GM18873 (cell line): ENCODE results near the gene ZNF628.
"Not testable (repeated sequence)": the region's sequence is repeated elsewhere in the genome, so short reads cannot be mapped to it uniquely, and the experiment has no call there.

Experiments
- ATAC-seq: cut with Tn5 transposase; IDR thresholded peaks from one replicate; pipeline ENCODE4 v1.9.1; 2021; ENCODE audit warnings: mild to moderate bottlenecking, moderate library complexity, moderate number of reproducible peaks; ENCODE audit not compliant: unreplicated experiment, low FRiP score

The ZNF628 gene

GRCh38 chr19:55494172-55494761, 17.9 kb downstream of the ZNF628 start:
- ATAC-seq = no peak

- no peak for ATAC-seq
Measured at GRCh38 chr19:55495646-55496349, 19.4 kb downstream of the ZNF628 start.

- not testable (repeated sequence) for ATAC-seq
Measured at GRCh38 chr19:55496820-55497219, 20.4 kb downstream of the ZNF628 start.

DNA sequence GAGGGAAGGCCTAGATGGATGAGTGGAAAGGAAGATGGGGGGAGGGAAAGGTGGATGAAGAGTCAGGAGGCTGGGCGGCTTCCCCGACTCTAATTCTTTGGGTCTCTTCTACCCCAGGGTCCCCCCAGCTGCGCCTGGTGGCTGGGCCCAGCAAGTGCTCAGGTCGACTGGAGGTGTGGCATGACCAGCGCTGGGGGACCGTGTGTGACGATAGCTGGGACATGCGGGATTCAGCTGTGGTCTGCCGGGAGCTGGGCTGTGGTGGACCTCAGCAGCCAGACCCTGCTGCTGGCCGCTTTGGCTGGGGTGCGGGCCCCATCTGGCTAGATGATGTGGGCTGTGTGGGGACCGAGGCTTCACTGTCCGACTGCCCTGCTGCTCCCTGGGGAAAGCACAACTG, 21.3 kb downstream of the ZNF628 start:
- ATAC-seq = no peak

GRCh38 chr19:55498246-55498840, 21.9 kb downstream of the ZNF628 start:
- ATAC-seq = no peak

- ATAC-seq = no peak
Measured at GRCh38 chr19:55500368-55500952, 24.0 kb downstream of the ZNF628 start.

- ATAC-seq = no peak
Measured at GRCh38 chr19:55502197-55502952, 26.0 kb downstream of the ZNF628 start.

- no peak for ATAC-seq
Measured at GRCh38 chr19:55503157-55503501, 26.7 kb downstream of the ZNF628 start.

GRCh38 chr19:55503502-55504251, 27.3 kb downstream of the ZNF628 start:
- ATAC-seq = peak; percentile 73

- no peak for ATAC-seq
Measured at GRCh38 chr19:55504252-55504603, 27.8 kb downstream of the ZNF628 start.

- ATAC-seq = no peak
Measured at GRCh38 chr19:55504981-55505380, 28.6 kb downstream of the ZNF628 start.

DNA sequence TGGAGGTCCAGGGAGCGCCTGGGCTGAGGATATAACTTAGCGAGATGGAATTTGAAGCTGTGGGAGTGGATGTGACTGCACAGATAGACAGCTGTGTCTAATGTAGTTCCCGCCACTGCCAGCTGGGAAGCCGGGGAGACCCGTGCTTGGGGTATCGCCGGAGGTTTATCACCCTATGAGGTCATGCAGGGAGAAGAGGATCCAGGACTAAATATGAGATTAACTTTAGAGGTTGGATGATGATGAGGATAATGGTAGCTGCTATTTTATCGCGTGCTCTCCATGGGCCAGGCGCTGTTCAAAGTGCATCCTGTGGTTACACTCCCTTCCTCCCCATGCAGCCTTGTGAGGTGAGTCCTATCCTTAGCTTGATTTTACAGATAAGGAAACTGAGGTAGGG, 31.7 kb downstream of the ZNF628 start:
- ATAC-seq = no peak

DNA sequence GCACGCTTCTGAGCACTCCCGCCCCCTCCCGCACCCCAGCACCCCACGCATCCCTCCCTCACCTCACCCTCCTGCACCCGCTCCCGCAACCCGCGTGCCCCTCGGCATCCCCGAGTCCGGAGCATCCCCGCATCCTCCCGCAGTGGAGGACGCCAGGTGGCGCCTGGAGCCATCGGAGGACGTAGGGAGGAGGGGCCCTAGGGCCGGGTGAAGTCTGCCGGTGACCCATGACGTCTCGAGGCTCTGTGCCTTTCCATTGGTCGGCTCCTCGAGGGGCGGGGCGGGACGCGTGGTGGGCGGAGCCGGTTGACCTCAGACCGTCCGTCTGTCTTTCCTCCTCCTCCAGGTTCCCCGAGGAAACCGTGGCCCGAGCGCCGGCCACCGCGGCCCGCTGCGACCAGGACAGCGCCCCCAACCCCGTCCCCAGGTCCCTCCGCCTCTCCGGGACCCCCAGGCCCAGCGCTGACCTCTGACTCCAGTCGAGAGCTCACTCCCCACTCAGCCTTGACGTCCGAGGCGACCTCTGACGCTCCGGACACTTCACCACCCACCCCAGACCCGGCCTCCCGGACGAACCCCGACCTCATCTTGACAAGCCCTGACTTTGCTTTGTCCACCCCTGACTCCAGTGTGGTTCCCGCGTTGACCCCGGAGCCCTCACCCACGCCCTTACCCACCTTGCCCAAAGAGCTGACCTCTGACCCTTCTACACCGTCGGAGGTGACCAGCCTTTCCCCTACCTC, 40.6 kb downstream of the ZNF628 start:
- ATAC-seq = peak; percentile 93

DNA sequence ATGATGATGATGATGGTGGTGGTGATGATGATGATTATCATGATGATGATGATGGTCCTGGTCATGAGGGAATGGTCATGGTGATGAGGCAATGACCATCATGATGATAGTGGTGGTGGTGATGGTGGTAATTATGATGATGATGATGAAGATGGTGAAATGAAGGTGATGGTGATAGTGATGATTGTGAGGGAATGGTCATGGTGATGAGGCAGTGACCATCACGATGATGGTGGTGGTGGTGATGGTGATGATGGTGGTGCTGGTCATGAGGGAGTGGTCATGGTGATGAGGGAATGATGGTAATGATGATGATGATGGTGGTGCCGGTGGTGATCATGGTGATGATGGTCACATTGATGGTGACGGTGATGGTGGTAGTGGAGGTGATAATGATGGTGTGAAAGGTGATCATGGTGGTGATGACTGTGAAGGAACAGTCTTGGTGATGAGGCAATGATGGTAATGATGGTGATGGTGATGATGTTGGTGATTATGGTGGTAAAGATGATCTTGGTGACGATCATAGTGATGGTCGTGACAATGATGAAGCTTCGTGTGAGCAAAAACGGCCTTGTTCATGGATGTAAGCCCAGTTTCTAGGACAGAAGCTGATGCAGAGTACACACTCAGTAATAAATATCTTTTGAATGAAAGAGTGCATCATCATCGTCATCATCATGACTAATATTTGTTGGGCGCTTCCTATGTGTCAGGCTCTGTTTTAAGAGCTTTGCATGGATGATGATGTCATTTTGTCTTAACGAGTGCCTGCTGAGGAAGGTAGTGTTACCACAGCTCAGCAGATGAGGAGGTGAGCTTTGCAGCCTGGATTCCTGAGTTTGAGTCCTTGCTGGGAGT, 43.3 kb downstream of the ZNF628 start:
- ATAC-seq = no peak

GRCh38 chr19:55520691-55521292, 44.4 kb downstream of the ZNF628 start:
- no peak for ATAC-seq

GRCh38 chr19:55525289-55526101, 49.1 kb downstream of the ZNF628 start:
- no peak for ATAC-seq
